ENCODE measurements around the gene JCAD. TPM values are rescaled to one million over a fixed set of nuclear protein-coding genes. Genes with fewer than 3 reads are reported as not detected.

JCAD gene
- total RNA-seq, 1 experiment from 2014 or later: 0.77 TPM

DNA sequence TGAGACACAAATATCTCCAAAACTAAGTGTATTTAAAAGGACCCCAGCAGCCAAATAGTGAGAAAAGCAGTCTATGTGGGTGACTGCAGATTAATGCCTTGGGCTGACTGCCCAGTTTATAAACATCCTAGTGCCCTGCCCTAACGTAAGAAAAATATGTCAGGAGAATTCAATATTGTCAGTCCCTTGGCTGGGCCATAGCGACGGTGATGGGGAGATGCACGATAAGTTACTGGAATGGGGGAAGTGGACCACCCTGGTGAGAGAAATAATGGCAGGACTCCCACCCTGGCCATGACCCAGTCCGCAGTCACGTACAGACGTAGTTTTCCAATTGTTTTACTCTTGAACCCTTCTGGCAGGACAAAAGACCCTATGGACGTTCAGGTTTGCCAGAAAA is 48.0 kb downstream of the JCAD start:
- Histone ChIP-seq H3K4ac (ENCODE audit: low read depth, low read length) (no peak overlapping the region), H4K5ac (ENCODE audit: insufficient read length, low read depth, low read length) (no peak overlapping the region), H3K9ac (ENCODE audit: extremely low read depth, insufficient read length, low read length) (no peak overlapping the region), H3K4me2 (ENCODE audit: insufficient read depth, insufficient read length, low read length) (no peak overlapping the region), H2BK120ac (ENCODE audit: low read depth, low read length, poor library complexity, severe bottlenecking) (no peak overlapping the region), H2AFZ (ENCODE audit: low read length) (no peak overlapping the region), H3K14ac (ENCODE audit: insufficient read depth, low read length) (no peak overlapping the region), H3K79me2 (ENCODE audit: insufficient read depth, low read length) (no peaks in the 10 kb centered on the region), H4K91ac (ENCODE audit: insufficient read length, low read depth, low read length) (no peak overlapping the region), H2BK5ac (ENCODE audit: insufficient read length, low read length) (no peak overlapping the region), H3K18ac (ENCODE audit: insufficient read length, low read depth, low read length) (no peak overlapping the region), H2BK12ac (ENCODE audit: insufficient read length, low read depth, low read length) (no peak overlapping the region), H4K8ac (replicated peaks; ENCODE audit: insufficient read length, low read depth, low read length) (no peak overlapping the region), H4K20me1 (ENCODE audit: control insufficient read depth, insufficient read depth, insufficient read length) (no peaks in the 10 kb centered on the region), H3K23ac (ENCODE audit: insufficient read length, low read depth, low read length) (no peak overlapping the region), H3K9me3 (ENCODE audit: control insufficient read depth, low read depth, low read length) (no peaks in the 10 kb centered on the region), H2BK15ac (ENCODE audit: low read depth, low read length) (no peak overlapping the region), H3K27me3 (ENCODE audit: insufficient read depth, low read length) (no peaks in the 10 kb centered on the region), H3T11ph (ENCODE audit: low read length) (no peak overlapping the region), H3K4me1 (ENCODE audit: insufficient read depth, low read length) (no peaks in the 10 kb centered on the region), H3K27ac (ENCODE audit: insufficient read length, low read depth, low read length) (no peak overlapping the region), H2AK5ac (ENCODE audit: insufficient read length, low read length) (no peak overlapping the region), H3K79me1 (ENCODE audit: insufficient read depth, low read depth, low read length, poor library complexity, severe bottlenecking) (no peaks in the 10 kb centered on the region), H3K23me2 (ENCODE audit: insufficient read length, low read depth, low read length, poor library complexity, severe bottlenecking) (no peaks in the 10 kb centered on the region), H2BK20ac (ENCODE audit: low read depth, low read length, poor library complexity, severe bottlenecking) (no peak overlapping the region), H3K56ac (ENCODE audit: insufficient read length, low read depth, low read length) (no peak overlapping the region)
- DNase-seq: no peak
- H3K9me3 Mint-ChIP-seq: no peaks in the 10 kb centered on the region
- no peaks in the 10 kb centered on the region; a peak in 1 of 7 replicates for H3K36me3 Mint-ChIP-seq (ENCODE audit: insufficient read depth in 1 of 3, low read depth in 3 of 3)
- H3K4me1 Mint-ChIP-seq: peaks cover 15 to 19% of the 10 kb centered on the region in 2 experiments
- no peak overlapping the region for H3K27ac Mint-ChIP-seq
- no CpG with 5 or more reads among the region's 8 CpGs for WGBS (ENCODE audit: extremely low coverage, insufficient read length, low lambda C conversion rate)
- TF ChIP-seq, protein P1, sequence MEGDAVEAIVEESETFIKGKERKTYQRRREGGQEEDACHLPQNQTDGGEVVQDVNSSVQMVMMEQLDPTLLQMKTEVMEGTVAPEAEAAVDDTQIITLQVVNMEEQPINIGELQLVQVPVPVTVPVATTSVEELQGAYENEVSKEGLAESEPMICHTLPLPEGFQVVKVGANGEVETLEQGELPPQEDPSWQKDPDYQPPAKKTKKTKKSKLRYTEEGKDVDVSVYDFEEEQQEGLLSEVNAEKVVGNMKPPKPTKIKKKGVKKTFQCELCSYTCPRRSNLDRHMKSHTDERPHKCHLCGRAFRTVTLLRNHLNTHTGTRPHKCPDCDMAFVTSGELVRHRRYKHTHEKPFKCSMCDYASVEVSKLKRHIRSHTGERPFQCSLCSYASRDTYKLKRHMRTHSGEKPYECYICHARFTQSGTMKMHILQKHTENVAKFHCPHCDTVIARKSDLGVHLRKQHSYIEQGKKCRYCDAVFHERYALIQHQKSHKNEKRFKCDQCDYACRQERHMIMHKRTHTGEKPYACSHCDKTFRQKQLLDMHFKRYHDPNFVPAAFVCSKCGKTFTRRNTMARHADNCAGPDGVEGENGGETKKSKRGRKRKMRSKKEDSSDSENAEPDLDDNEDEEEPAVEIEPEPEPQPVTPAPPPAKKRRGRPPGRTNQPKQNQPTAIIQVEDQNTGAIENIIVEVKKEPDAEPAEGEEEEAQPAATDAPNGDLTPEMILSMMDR (conservative IDR thresholded peaks at IDR 0.05): no peak
- H3K27me3 Mint-ChIP-seq (ENCODE audit: low read depth): peaks cover under 1% of the 10 kb centered on the region; the same call in 1 of the 2 replicates
- no peak overlapping the region for H3K4me3 Mint-ChIP-seq
